Neural cell (in vitro differentiated cells): ENCODE data around the gene ALDH4A1. TPM values are rescaled to one million over a fixed set of nuclear protein-coding genes. Genes with fewer than 3 reads are reported as not detected.

Experiments used
- H2AFZ ChIP-seq: fragments of 200-600, 300-800 bp; sonication (generic), shearing (Covaris generic); 2 replicates; pipeline ENCODE4 v1.6.0; 2014; ENCODE audit warnings: low read depth, mild to moderate bottlenecking, antibody characterized with exemption, low read length, moderate library complexity
- H3F3A ChIP-seq: fragments of 200-600 bp; shearing (Covaris generic); 2 replicates; pipeline ENCODE4 v1.6.1; 2016; ENCODE audit warnings: mild to moderate bottlenecking, moderate library complexity, mixed read lengths, antibody characterized with exemption, low read length; ENCODE audit not compliant: insufficient read depth, poor library complexity, severe bottlenecking
- H3K27ac ChIP-seq: fragments of 200-600, 300-800 bp; sonication (generic), shearing (Covaris generic); 2 replicates; pipeline ENCODE4 v1.5.1; 2014; ENCODE audit warnings: mild to moderate bottlenecking, low read length, moderate library complexity
- H3K27me3 ChIP-seq: fragments of 300-800, 200-600 bp; sonication (generic), shearing (Covaris generic); 2 replicates; pipeline ENCODE4 v1.6.0; 2014; ENCODE audit warnings: mild to moderate bottlenecking, low read depth, low read length, moderate library complexity; ENCODE audit not compliant: insufficient read depth
- H3K36me3 ChIP-seq: fragments of 300-800, 200-600 bp; sonication (generic), shearing (Covaris generic); 2 replicates; pipeline ENCODE4 v1.5.1; 2014; ENCODE audit warnings: mild to moderate bottlenecking, antibody characterized with exemption, low read length, moderate library complexity; ENCODE audit not compliant: insufficient read depth
- H3K4me2 ChIP-seq: fragments of 300-800, 200-600 bp; sonication (generic), shearing (Covaris generic); 2 replicates; pipeline ENCODE4 v1.6.0; 2014; ENCODE audit warnings: mild to moderate bottlenecking, low read length
- H3K4me3 ChIP-seq: fragments of 300-800, 200-600 bp; sonication (generic), shearing (Covaris generic); 2 replicates; pipeline ENCODE4 v1.5.1; 2014; ENCODE audit warnings: mild to moderate bottlenecking, low read length, moderate library complexity
- H3K79me2 ChIP-seq: fragments of 200-600 bp; shearing (Covaris generic); replicated peaks from 2 replicates; pipeline ENCODE4 v1.6.0; 2014; ENCODE audit warnings: mild to moderate bottlenecking, low read length, moderate library complexity; ENCODE audit not compliant: insufficient read depth
- H3K9ac ChIP-seq: fragments of 300-800, 200-600 bp; sonication (generic), shearing (Covaris generic); 2 replicates; pipeline ENCODE4 v1.6.1; 2016; ENCODE audit warnings: mild to moderate bottlenecking, low read length, mixed read lengths
- H3K9me2 ChIP-seq: fragments of 200-600 bp; shearing (Covaris generic); 2 replicates; pipeline ENCODE4 v1.6.1; 2016; ENCODE audit warnings: mild to moderate bottlenecking, low read length, mixed read lengths; ENCODE audit not compliant: insufficient read depth
- H3K9me3 ChIP-seq: fragments of 200-600, 300-800 bp; sonication (generic), shearing (Covaris generic); 2 replicates; pipeline ENCODE4 v1.6.1; 2016; ENCODE audit warnings: mild to moderate bottlenecking, mixed run types, low read length, moderate library complexity, mixed read lengths
- H4K20me1 ChIP-seq: fragments of 200-600 bp; shearing (Covaris generic); 2 replicates; pipeline ENCODE4 v1.6.1; 2016; ENCODE audit warnings: mild to moderate bottlenecking, mixed run types; ENCODE audit not compliant: insufficient read depth
- EP300 ChIP-seq: fragments of 450-650 bp; conservative IDR thresholded peaks from 2 replicates; pipeline ENCODE4 v1.6.1; 2014; ENCODE audit warnings: antibody characterized with exemption, mild to moderate bottlenecking, moderate library complexity; ENCODE audit not compliant: poor library complexity, severe bottlenecking
- EZH2 ChIP-seq: fragments of 200-600, 300-800 bp; shearing (Covaris generic), sonication (generic); IDR thresholded peaks from 2 replicates; pipeline ENCODE4 v1.6.1; 2014; ENCODE audit warnings: antibody characterized with exemption, low read length, borderline replicate concordance, mild to moderate bottlenecking; ENCODE audit not compliant: insufficient read depth, poor library complexity, severe bottlenecking
- MXI1 ChIP-seq: fragments of 450-650 bp; conservative IDR thresholded peaks from 2 replicates; pipeline ENCODE4 v1.6.1; 2014; ENCODE audit warnings: antibody characterized with exemption, mild to moderate bottlenecking; ENCODE audit not compliant: poor library complexity, severe bottlenecking
- POLR2AphosphoS5 ChIP-seq: IDR thresholded peaks from 2 replicates; pipeline ENCODE4 v1.6.1; 2012
- RAD21 ChIP-seq: fragments of 450-650 bp; conservative IDR thresholded peaks from 2 replicates; pipeline ENCODE4 v1.6.1; 2014; ENCODE audit warnings: antibody characterized with exemption, mild to moderate bottlenecking, moderate library complexity
- SMC3 ChIP-seq: fragments of 450-650 bp; conservative IDR thresholded peaks from 2 replicates; pipeline ENCODE4 v1.6.1; 2014; ENCODE audit warnings: antibody characterized with exemption, mild to moderate bottlenecking, moderate library complexity; ENCODE audit not compliant: poor library complexity
- TAF1 ChIP-seq: IDR thresholded peaks from 2 replicates; pipeline ENCODE4 v1.6.1; 2012; ENCODE audit warnings: low read depth
- polyA plus RNA-seq: library from polyadenylated mRNA; depleted of rRNA; stranded (reverse); fragments of >200 nt; gene quantifications from 2 replicates; pipeline ENCODE4 v1.2.3, GENCODE V29; 2014
- TF ChIP-seq, protein P1 (sequence below): fragments of 450-650 bp; IDR thresholded peaks from 2 replicates; pipeline ENCODE4 v1.5.1; 2014; ENCODE audit warnings: antibody characterized with exemption, mild to moderate bottlenecking, moderate library complexity; ENCODE audit not compliant: poor library complexity, severe bottlenecking
- TF ChIP-seq, protein P2 (sequence below): IDR thresholded peaks from 2 replicates; pipeline ENCODE4 v1.6.1; 2012; ENCODE audit warnings: borderline replicate concordance

Gene ALDH4A1
- polyA plus RNA-seq, 1 donor from 2014 or later: 11.0 TPM

DNA sequence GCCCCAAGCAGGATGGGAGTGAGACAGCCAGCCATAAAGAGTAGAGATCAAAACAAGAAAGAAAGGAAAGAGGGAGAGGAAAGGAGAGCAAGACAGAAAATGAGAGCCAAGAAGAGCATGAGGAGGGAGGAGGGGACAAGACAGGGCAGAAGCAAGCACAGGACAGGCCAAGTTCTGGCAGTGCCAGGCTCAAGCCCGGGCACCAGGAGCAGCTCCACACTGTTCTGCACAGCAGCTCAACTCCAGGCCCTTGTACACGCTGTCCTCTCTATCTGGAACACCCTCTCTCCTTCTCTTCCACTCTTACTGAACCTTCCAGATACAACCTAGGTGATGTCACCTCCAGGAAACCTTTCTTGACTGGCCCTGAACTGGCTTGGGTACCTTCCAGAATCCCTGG, 42.5 kb upstream of the ALDH4A1 start:
- H4K20me1 ChIP-seq: no peaks in the 10 kb centered on the region
- no peak overlapping the region for H3K9ac ChIP-seq
- no peak overlapping the region for H3K4me2 ChIP-seq
- H3K4me3 ChIP-seq: no peak overlapping the region
- no peaks in the 10 kb centered on the region for H3K27me3 ChIP-seq
- H2AFZ ChIP-seq: no peak overlapping the region
- H3K36me3 ChIP-seq: no peaks in the 10 kb centered on the region
- H3K79me2 ChIP-seq: no peaks in the 10 kb centered on the region
- TF ChIP-seq, protein P1, sequence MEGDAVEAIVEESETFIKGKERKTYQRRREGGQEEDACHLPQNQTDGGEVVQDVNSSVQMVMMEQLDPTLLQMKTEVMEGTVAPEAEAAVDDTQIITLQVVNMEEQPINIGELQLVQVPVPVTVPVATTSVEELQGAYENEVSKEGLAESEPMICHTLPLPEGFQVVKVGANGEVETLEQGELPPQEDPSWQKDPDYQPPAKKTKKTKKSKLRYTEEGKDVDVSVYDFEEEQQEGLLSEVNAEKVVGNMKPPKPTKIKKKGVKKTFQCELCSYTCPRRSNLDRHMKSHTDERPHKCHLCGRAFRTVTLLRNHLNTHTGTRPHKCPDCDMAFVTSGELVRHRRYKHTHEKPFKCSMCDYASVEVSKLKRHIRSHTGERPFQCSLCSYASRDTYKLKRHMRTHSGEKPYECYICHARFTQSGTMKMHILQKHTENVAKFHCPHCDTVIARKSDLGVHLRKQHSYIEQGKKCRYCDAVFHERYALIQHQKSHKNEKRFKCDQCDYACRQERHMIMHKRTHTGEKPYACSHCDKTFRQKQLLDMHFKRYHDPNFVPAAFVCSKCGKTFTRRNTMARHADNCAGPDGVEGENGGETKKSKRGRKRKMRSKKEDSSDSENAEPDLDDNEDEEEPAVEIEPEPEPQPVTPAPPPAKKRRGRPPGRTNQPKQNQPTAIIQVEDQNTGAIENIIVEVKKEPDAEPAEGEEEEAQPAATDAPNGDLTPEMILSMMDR: no peak
- TF ChIP-seq POLR2AphosphoS5: no peak
- no peak for TF ChIP-seq EP300
- no peak for TF ChIP-seq TAF1
- no peak for TF ChIP-seq SMC3
- no peak for TF ChIP-seq MXI1
- no peak for TF ChIP-seq RAD21
- TF ChIP-seq EZH2: no peak
- TF ChIP-seq, protein P2, sequence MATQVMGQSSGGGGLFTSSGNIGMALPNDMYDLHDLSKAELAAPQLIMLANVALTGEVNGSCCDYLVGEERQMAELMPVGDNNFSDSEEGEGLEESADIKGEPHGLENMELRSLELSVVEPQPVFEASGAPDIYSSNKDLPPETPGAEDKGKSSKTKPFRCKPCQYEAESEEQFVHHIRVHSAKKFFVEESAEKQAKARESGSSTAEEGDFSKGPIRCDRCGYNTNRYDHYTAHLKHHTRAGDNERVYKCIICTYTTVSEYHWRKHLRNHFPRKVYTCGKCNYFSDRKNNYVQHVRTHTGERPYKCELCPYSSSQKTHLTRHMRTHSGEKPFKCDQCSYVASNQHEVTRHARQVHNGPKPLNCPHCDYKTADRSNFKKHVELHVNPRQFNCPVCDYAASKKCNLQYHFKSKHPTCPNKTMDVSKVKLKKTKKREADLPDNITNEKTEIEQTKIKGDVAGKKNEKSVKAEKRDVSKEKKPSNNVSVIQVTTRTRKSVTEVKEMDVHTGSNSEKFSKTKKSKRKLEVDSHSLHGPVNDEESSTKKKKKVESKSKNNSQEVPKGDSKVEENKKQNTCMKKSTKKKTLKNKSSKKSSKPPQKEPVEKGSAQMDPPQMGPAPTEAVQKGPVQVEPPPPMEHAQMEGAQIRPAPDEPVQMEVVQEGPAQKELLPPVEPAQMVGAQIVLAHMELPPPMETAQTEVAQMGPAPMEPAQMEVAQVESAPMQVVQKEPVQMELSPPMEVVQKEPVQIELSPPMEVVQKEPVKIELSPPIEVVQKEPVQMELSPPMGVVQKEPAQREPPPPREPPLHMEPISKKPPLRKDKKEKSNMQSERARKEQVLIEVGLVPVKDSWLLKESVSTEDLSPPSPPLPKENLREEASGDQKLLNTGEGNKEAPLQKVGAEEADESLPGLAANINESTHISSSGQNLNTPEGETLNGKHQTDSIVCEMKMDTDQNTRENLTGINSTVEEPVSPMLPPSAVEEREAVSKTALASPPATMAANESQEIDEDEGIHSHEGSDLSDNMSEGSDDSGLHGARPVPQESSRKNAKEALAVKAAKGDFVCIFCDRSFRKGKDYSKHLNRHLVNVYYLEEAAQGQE: no peak
- no peaks in the 10 kb centered on the region for H3F3A ChIP-seq
- no peak overlapping the region for H3K27ac ChIP-seq
- H3K9me3 ChIP-seq: no peaks in the 10 kb centered on the region
- H3K9me2 ChIP-seq: no peaks in the 10 kb centered on the region

DNA sequence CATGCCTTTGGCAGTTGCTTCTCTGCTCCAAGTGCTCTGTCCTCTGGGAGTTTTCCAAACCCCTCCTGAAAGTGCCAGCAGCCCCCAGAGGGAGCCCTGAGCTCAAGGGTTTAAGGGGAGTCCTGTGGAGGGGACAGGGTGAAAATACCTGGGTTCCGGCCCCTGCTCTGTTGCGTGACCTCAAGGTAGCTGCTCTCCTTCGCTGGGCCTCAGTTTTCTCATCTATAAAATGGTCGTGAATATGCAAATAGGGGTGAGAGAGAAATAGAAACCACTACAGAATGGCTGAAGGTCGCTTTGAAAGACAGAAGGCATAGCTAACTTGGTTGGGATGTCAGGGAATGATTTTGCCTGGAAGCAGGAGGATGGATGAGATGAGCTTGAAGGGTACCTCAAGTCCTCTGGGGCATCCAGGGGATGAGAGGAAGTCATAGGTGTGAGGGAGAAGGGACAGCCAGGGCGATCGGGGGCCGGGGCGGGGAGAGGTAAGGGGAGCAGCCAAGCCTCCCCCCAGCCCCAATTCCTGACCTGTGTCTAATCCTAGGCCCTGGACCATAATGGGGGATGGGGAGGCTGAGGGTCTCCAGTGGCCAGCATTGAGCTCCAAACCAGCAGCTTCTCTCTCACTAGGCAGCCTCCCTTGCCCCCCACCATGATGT, 41.7 kb upstream of the ALDH4A1 start:
- H3K79me2 ChIP-seq: no peaks in the 10 kb centered on the region
- no peak overlapping the region for H3K27ac ChIP-seq
- no peaks in the 10 kb centered on the region for H3K9me2 ChIP-seq
- no peaks in the 10 kb centered on the region for H4K20me1 ChIP-seq
- no peaks in the 10 kb centered on the region for H3K36me3 ChIP-seq
- no peaks in the 10 kb centered on the region for H3K9me3 ChIP-seq
- no peaks in the 10 kb centered on the region for H3F3A ChIP-seq
- H3K9ac ChIP-seq: no peak overlapping the region
- no peak overlapping the region for H3K4me2 ChIP-seq
- no peak overlapping the region for H3K4me3 ChIP-seq
- H3K27me3 ChIP-seq: no peaks in the 10 kb centered on the region
- H2AFZ ChIP-seq: no peak overlapping the region
- no peak for TF ChIP-seq MXI1
